ENCODE results near the gene MTERF4.

GRCh38 chr2:241149925-241150659, 48.0 kb upstream of the MTERF4 start, which contains the start of gene PPP1R7:
- no peak for TF ChIP-seq CTCF (conservative IDR thresholded peaks at IDR 0.05 in 1 of 2, IDR thresholded peaks at IDR 0.05 in 1 of 2; ENCODE audit: extremely low read depth in 1 of 2, insufficient read depth in 1 of 2, low read depth in 1 of 2, low read length in 2 of 2)
- no peak for TF ChIP-seq EZH2 (IDR thresholded peaks at IDR 0.05; ENCODE audit: borderline replicate concordance, low read length)
